ENCODE measurements around the gene CTXND2. TPM values are rescaled to one million over a fixed set of nuclear protein-coding genes. Genes with fewer than 3 reads are reported as not detected.
"Not testable (repeated sequence)": the region's sequence is repeated elsewhere in the genome, so short reads cannot be mapped to it uniquely, and the experiment has no call there.

Gene CTXND2
- total and polyA plus RNA-seq, 5 donors from 2014 or later: not detected

- peak overlapping the region; percentile 13 to 42 (median 33) for H3K27ac Mint-ChIP-seq
- Histone ChIP-seq H3K27ac (ENCODE audit: insufficient read depth, low read length, poor library complexity, severe bottlenecking) (no peak overlapping the region), H3K4me3 (ENCODE audit: low read depth, low read length) (peak overlapping the region; percentile 27), H3K4me1 (ENCODE audit: control insufficient read depth, insufficient read depth, low read length, poor library complexity, severe bottlenecking) (peaks cover 17% of the 10 kb centered on the region), H3K9me3 (ENCODE audit: control insufficient read depth in 2 of 2, low read length in 2 of 2) (no peaks in the 10 kb centered on the region), H3K27me3 (ENCODE audit: control insufficient read depth, insufficient read depth, low read length) (no peaks in the 10 kb centered on the region), H3K36me3 (ENCODE audit: control insufficient read depth, insufficient read depth, low read length) (no peaks in the 10 kb centered on the region)
- ATAC-seq (ENCODE audit: low read depth in 2 of 2) (peak; percentile 79 to 80), DNase-seq (peak in 2 of 3 donors; percentile 44 to 63)
- peak overlapping the region; percentile 50 to 58 (median 52) for H3K4me3 Mint-ChIP-seq
- H3K27me3 Mint-ChIP-seq: no peaks in the 10 kb centered on the region
- H3K4me1 Mint-ChIP-seq: peaks cover 15 to 25% (median 21%) of the 10 kb centered on the region in 4 donors
- no peaks in the 10 kb centered on the region for H3K9me3 Mint-ChIP-seq
- H3K36me3 Mint-ChIP-seq: no peaks in the 10 kb centered on the region
Measured at GRCh38 chr1:150890033-150890416, 3.1 kb downstream of the CTXND2 start.

DNA sequence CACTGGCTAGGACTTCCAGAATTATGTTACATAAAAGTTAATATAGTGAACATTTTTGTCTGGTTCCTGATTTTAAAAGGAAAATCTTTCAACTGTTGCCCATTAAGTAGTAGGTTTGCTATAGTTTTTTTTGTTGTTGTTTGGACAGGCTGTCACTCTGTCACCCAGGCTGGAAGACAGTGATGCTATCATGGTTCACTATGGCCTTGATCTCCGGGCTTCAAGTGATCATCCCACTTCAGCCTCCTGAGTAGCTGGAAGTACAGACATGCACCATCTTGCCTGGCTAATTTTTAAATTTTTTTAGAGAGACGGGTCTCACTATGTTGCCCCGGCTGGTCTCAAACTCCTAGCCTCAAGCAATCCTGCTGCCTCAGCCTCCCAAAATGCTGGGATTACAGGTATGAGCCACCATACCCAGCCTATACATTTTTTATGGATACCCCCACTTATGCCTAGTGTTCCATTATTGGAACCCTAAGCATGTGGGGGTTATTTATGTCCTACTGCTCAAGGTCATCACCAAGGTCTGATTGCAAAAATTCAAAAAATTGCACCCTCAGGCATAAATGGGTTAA lies 6.5 kb downstream of the CTXND2 start:
- peaks cover 11% of the 10 kb centered on the region for H3K27me3 Mint-ChIP-seq
- peaks cover 0 to 2% (median 0%) of the 10 kb centered on the region in 7 donors for H3K9me3 Mint-ChIP-seq
- no peaks in the 10 kb centered on the region for H3K36me3 Mint-ChIP-seq
- DNase-seq (no peak), ATAC-seq (ENCODE audit: low read depth in 2 of 2) (no peak)
- Histone ChIP-seq H3K36me3 (ENCODE audit: control insufficient read depth, insufficient read depth, low read length) (no peaks in the 10 kb centered on the region), H3K27me3 (ENCODE audit: control insufficient read depth, insufficient read depth, low read length) (no peaks in the 10 kb centered on the region), H3K4me1 (ENCODE audit: control insufficient read depth, insufficient read depth, low read length, poor library complexity, severe bottlenecking) (peaks cover 17% of the 10 kb centered on the region), H3K9me3 (ENCODE audit: control insufficient read depth in 2 of 2, low read length in 2 of 2) (no peaks in the 10 kb centered on the region), H3K4me3 (ENCODE audit: low read depth, low read length) (no peak overlapping the region), H3K27ac (ENCODE audit: insufficient read depth, low read length, poor library complexity, severe bottlenecking) (no peak overlapping the region)
- H3K4me3 Mint-ChIP-seq: no peak overlapping the region
- no peak overlapping the region for H3K27ac Mint-ChIP-seq
- H3K4me1 Mint-ChIP-seq: peaks cover 15 to 24% (median 21%) of the 10 kb centered on the region in 4 donors

GRCh38 chr1:150895618-150896017 lies 8.7 kb downstream of the CTXND2 start:
- Histone ChIP-seq H3K36me3 (ENCODE audit: control insufficient read depth, insufficient read depth, low read length) (no peaks in the 10 kb centered on the region), H3K4me3 (ENCODE audit: low read depth, low read length) (no peak overlapping the region), H3K4me1 (ENCODE audit: control insufficient read depth, insufficient read depth, low read length, poor library complexity, severe bottlenecking) (peaks cover 3% of the 10 kb centered on the region), H3K9me3 (ENCODE audit: control insufficient read depth in 2 of 2, low read length in 2 of 2) (no peaks in the 10 kb centered on the region), H3K27ac (ENCODE audit: insufficient read depth, low read length, poor library complexity, severe bottlenecking) (no peak overlapping the region), H3K27me3 (ENCODE audit: control insufficient read depth, insufficient read depth, low read length) (no peaks in the 10 kb centered on the region)
- ATAC-seq (ENCODE audit: low read depth in 2 of 2): no peak
- no peak overlapping the region for H3K27ac Mint-ChIP-seq
- no peaks in the 10 kb centered on the region for H3K36me3 Mint-ChIP-seq
- peaks cover 5 to 10% (median 9%) of the 10 kb centered on the region in 4 donors for H3K4me1 Mint-ChIP-seq
- H3K9me3 Mint-ChIP-seq: peaks cover 0 to 2% (median 0%) of the 10 kb centered on the region in 7 donors
- peaks cover 11% of the 10 kb centered on the region for H3K27me3 Mint-ChIP-seq
- DNase-seq: no peak
- no peak overlapping the region for H3K4me3 Mint-ChIP-seq

- H3K4me3 Mint-ChIP-seq; H3K36me3 ChIP-seq (ENCODE audit: control insufficient read depth, insufficient read depth, low read length); H3K4me3 ChIP-seq (ENCODE audit: low read depth, low read length); H3K27me3 ChIP-seq (ENCODE audit: control insufficient read depth, insufficient read depth, low read length); H3K4me1 Mint-ChIP-seq; H3K27ac Mint-ChIP-seq; H3K9me3 ChIP-seq (ENCODE audit: control insufficient read depth in 2 of 2, low read length in 2 of 2); H3K4me1 ChIP-seq (ENCODE audit: control insufficient read depth, insufficient read depth, low read length, poor library complexity, severe bottlenecking); H3K9me3 Mint-ChIP-seq; H3K36me3 Mint-ChIP-seq; H3K27ac ChIP-seq (ENCODE audit: insufficient read depth, low read length, poor library complexity, severe bottlenecking); ATAC-seq (ENCODE audit: low read depth in 2 of 2); DNase-seq: not testable (repeated sequence)
- peaks cover 11% of the 10 kb centered on the region for H3K27me3 Mint-ChIP-seq
Measured at GRCh38 chr1:150899795-150900194, 12.9 kb downstream of the CTXND2 start.

GRCh38 chr1:150902346-150902745 lies 15.4 kb downstream of the CTXND2 start:
- no peaks in the 10 kb centered on the region for H3K27me3 ChIP-seq (ENCODE audit: control insufficient read depth, insufficient read depth, low read length)
- H3K27ac ChIP-seq (ENCODE audit: insufficient read depth, low read length, poor library complexity, severe bottlenecking): no peak overlapping the region
- no peak overlapping the region for H3K4me3 ChIP-seq (ENCODE audit: low read depth, low read length)
- H3K4me1 ChIP-seq (ENCODE audit: control insufficient read depth, insufficient read depth, low read length, poor library complexity, severe bottlenecking): no peaks in the 10 kb centered on the region
- no peaks in the 10 kb centered on the region for H3K36me3 ChIP-seq (ENCODE audit: control insufficient read depth, insufficient read depth, low read length)
- Mint-ChIP-seq H3K36me3 (no peaks in the 10 kb centered on the region), H3K4me3 (no peak overlapping the region), H3K9me3 (peaks cover 0 to 2% (median 0%) of the 10 kb centered on the region in 7 donors), H3K4me1 (peaks cover 0 to 2% (median 0%) of the 10 kb centered on the region in 4 donors), H3K27ac (no peak overlapping the region), H3K27me3 (no peaks in the 10 kb centered on the region)
- H3K9me3 ChIP-seq (ENCODE audit: control insufficient read depth in 2 of 2, low read length in 2 of 2): no peaks in the 10 kb centered on the region
- DNase-seq (no peak), ATAC-seq (ENCODE audit: low read depth in 2 of 2) (no peak)

GRCh38 chr1:150902751-150903150 lies 15.8 kb downstream of the CTXND2 start:
- Histone ChIP-seq H3K4me1 (ENCODE audit: control insufficient read depth, insufficient read depth, low read length, poor library complexity, severe bottlenecking) (no peaks in the 10 kb centered on the region), H3K36me3 (ENCODE audit: control insufficient read depth, insufficient read depth, low read length) (no peaks in the 10 kb centered on the region), H3K9me3 (ENCODE audit: control insufficient read depth in 2 of 2, low read length in 2 of 2) (no peaks in the 10 kb centered on the region), H3K4me3 (ENCODE audit: low read depth, low read length) (no peak overlapping the region), H3K27ac (ENCODE audit: insufficient read depth, low read length, poor library complexity, severe bottlenecking) (no peak overlapping the region), H3K27me3 (ENCODE audit: control insufficient read depth, insufficient read depth, low read length) (no peaks in the 10 kb centered on the region)
- Mint-ChIP-seq H3K4me3 (no peak overlapping the region), H3K27ac (no peak overlapping the region), H3K27me3 (no peaks in the 10 kb centered on the region), H3K4me1 (peaks cover 0 to 3% (median 0%) of the 10 kb centered on the region in 4 donors), H3K9me3 (no peaks in the 10 kb centered on the region), H3K36me3 (no peaks in the 10 kb centered on the region)
- no peak for ATAC-seq (ENCODE audit: low read depth in 2 of 2)
- DNase-seq: no peak

DNA sequence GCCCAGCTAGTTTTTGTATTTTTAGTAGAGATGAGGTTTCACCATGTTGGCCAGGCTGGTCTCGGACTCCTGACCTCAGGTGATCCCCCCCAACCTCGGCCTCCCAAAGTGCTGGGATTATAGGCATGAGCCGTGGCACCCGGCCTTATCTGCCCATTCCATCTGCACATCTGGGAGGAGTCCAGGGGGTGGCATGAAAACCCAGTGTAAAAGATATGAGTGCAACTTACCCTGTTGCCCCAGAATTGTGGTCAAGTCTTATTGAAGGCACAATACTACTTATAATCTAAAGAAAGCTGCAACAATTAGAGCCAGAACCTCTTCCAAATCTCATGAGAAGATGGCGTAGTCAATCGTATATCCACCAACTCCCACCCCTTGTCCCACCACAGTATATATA lies 18.4 kb downstream of the CTXND2 start:
- ATAC-seq (ENCODE audit: low read depth in 2 of 2) (no peak), DNase-seq (no peak)
- Mint-ChIP-seq H3K36me3 (no peaks in the 10 kb centered on the region), H3K4me1 (peaks cover 0 to 6% (median 0%) of the 10 kb centered on the region in 4 donors), H3K4me3 (no peak overlapping the region), H3K27ac (no peak overlapping the region), H3K9me3 (no peaks in the 10 kb centered on the region), H3K27me3 (no peaks in the 10 kb centered on the region)
- no peak overlapping the region for H3K27ac ChIP-seq (ENCODE audit: insufficient read depth, low read length, poor library complexity, severe bottlenecking)
- H3K4me1 ChIP-seq (ENCODE audit: control insufficient read depth, insufficient read depth, low read length, poor library complexity, severe bottlenecking): no peaks in the 10 kb centered on the region
- H3K27me3 ChIP-seq (ENCODE audit: control insufficient read depth, insufficient read depth, low read length): no peaks in the 10 kb centered on the region
- no peaks in the 10 kb centered on the region for H3K36me3 ChIP-seq (ENCODE audit: control insufficient read depth, insufficient read depth, low read length)
- no peak overlapping the region for H3K4me3 ChIP-seq (ENCODE audit: low read depth, low read length)
- no peaks in the 10 kb centered on the region for H3K9me3 ChIP-seq (ENCODE audit: control insufficient read depth in 2 of 2, low read length in 2 of 2)

DNA sequence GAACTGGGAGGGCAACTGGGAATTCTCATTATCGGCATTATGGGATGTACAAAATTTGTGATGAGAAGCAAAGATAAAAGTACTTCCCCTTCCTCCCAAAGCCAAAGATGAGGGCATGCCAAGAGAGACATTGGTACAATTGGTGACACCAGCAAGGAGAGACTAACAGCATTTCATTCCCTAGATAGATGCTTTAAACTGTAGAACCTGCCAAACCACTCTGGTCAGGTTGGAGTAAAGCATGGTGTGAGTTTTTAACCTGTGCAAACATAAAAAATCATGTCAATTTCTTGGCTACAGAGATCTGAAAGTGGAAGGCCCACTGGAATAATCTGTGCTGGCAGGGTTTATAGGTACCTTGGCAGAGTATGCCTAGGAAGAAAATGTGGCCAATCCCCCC lies 19.4 kb downstream of the CTXND2 start:
- Mint-ChIP-seq H3K4me1 (peaks cover 0 to 6% (median 0%) of the 10 kb centered on the region in 4 donors), H3K4me3 (no peak overlapping the region), H3K9me3 (no peaks in the 10 kb centered on the region), H3K36me3 (no peaks in the 10 kb centered on the region), H3K27me3 (no peaks in the 10 kb centered on the region), H3K27ac (no peak overlapping the region)
- Histone ChIP-seq H3K36me3 (ENCODE audit: control insufficient read depth, insufficient read depth, low read length) (no peaks in the 10 kb centered on the region), H3K4me1 (ENCODE audit: control insufficient read depth, insufficient read depth, low read length, poor library complexity, severe bottlenecking) (no peaks in the 10 kb centered on the region), H3K27ac (ENCODE audit: insufficient read depth, low read length, poor library complexity, severe bottlenecking) (no peak overlapping the region), H3K27me3 (ENCODE audit: control insufficient read depth, insufficient read depth, low read length) (no peaks in the 10 kb centered on the region), H3K9me3 (ENCODE audit: control insufficient read depth in 2 of 2, low read length in 2 of 2) (no peaks in the 10 kb centered on the region), H3K4me3 (ENCODE audit: low read depth, low read length) (no peak overlapping the region)
- no peak for ATAC-seq (ENCODE audit: low read depth in 2 of 2)
- DNase-seq: no peak
